Uterus (tissue), 4 donors: ENCODE data around the gene XPA. TPM values are rescaled to one million over a fixed set of nuclear protein-coding genes. Genes with fewer than 3 reads are reported as not detected.

Experiments
- DNase-seq, 2 donors: peaks; one replicate each; pipeline ENCODE4 v3.0.0-alpha.2; 2019 to 2020
- H3K27ac ChIP-seq, 2 donors: fragments of 200-600 bp; sonication (generic); 1 replicate in 1 of 2; 2 replicates in 1 of 2; pipeline ENCODE4 v1.5.1; 2016 to 2018
- H3K27me3 ChIP-seq, 2 donors: fragments of 200-600 bp; sonication (generic); one replicate each; pipeline ENCODE4 v1.5.1; 2018 to 2019; ENCODE audit warnings: control low read depth in 1 of 2
- H3K36me3 ChIP-seq, 2 donors: fragments of 200-600 bp; sonication (generic); one replicate each; pipeline ENCODE4 v1.5.1; 2019; ENCODE audit warnings: control low read depth in 1 of 2
- H3K4me1 ChIP-seq, 2 donors: fragments of 200-600 bp; sonication (generic); one replicate each; pipeline ENCODE4 v1.5.1; 2018 to 2019; ENCODE audit warnings: control low read depth in 1 of 2
- H3K4me3 ChIP-seq, 2 donors: fragments of 200-600 bp; sonication (generic); 1 replicate in 1 of 2; 2 replicates in 1 of 2; pipeline ENCODE4 v1.5.1; 2018 to 2019; ENCODE audit warnings: mild to moderate bottlenecking in 1 of 2
- H3K9me3 ChIP-seq, 2 donors: fragments of 200-600 bp; sonication (generic); one replicate each; pipeline ENCODE4 v1.5.1; 2019; ENCODE audit warnings: control low read depth in 1 of 2
- CTCF ChIP-seq, 4 experiments: fragments of 200-600 bp in 2 of 4; fragments of 450-650 bp in 2 of 4; sonication (generic) in 2 of 4; IDR thresholded peaks; one replicate each; pipeline ENCODE4 v1.5.1; 2016 to 2019; ENCODE audit warnings: antibody characterized with exemption in 4 of 4, mild to moderate bottlenecking in 2 of 4, moderate library complexity in 1 of 4
- POLR2A ChIP-seq, 2 donors: fragments of 450-650 bp; IDR thresholded peaks; one replicate each; pipeline ENCODE4 v1.6.1; 2016; ENCODE audit warnings: antibody characterized with exemption in 2 of 2, mild to moderate bottlenecking in 1 of 2, moderate library complexity in 1 of 2
- intact Hi-C: fragments of 100-400 bp; cut with DNase I; formaldehyde crosslinking; loops from one replicate; pipeline ENCODE4 v1.15.1; 2023; ENCODE audit warnings: low total_unique reads
- total RNA-seq, 4 donors: library from RNA; depleted of rRNA in 3 of 4; stranded (reverse); fragments of >200 nt in 3 of 4; gene quantifications; one replicate each; pipeline versions ENCODE4 v1.1.0 to v1.2.4, GENCODE V29; 2014 to 2023
- donor health status: DM: yes; HTN: yes; CAD: no.

XPA gene
- total RNA-seq, 4 donors from 2014 or later, result 10.0 to 31.6 (median 23.7) TPM

- H3K4me3 ChIP-seq, result no peak overlapping the region
- H3K36me3 ChIP-seq, result no peaks in the 10 kb centered on the region
- no peak for DNase-seq
- no peaks in the 10 kb centered on the region for H3K9me3 ChIP-seq
- H3K4me1 ChIP-seq, result no peaks in the 10 kb centered on the region
- no peaks in the 10 kb centered on the region for H3K27me3 ChIP-seq
- no peak overlapping the region for H3K27ac ChIP-seq
- TF ChIP-seq CTCF (IDR thresholded peaks at IDR 0.05), result no peak
- no peak for TF ChIP-seq POLR2A (IDR thresholded peaks at IDR 0.05)
- intact Hi-C loops, result no loop called here
Observed at GRCh38 chr9:97640325-97640724, 56.8 kb downstream of the XPA start.

- TF ChIP-seq CTCF (IDR thresholded peaks at IDR 0.05) (no peak), POLR2A (IDR thresholded peaks at IDR 0.05) (no peak)
- Histone ChIP-seq H3K27me3 (no peaks in the 10 kb centered on the region), H3K4me3 (no peak overlapping the region), H3K27ac (no peak overlapping the region), H3K9me3 (no peaks in the 10 kb centered on the region), H3K36me3 (no peaks in the 10 kb centered on the region), H3K4me1 (no peaks in the 10 kb centered on the region)
- DNase-seq, result no peak
- intact Hi-C loops, result no loop called here
Observed at GRCh38 chr9:97638666-97639065, 58.5 kb downstream of the XPA start.

- intact Hi-C loops, result no loop called here
- H3K4me1 ChIP-seq, result peaks cover 1 to 2% of the 10 kb centered on the region in 2 donors
- no peak for TF ChIP-seq POLR2A (IDR thresholded peaks at IDR 0.05)
- TF ChIP-seq CTCF (IDR thresholded peaks at IDR 0.05), result no peak
Observed at GRCh38 chr9:97636903-97637302, 60.2 kb downstream of the XPA start.

GRCh38 chr9:97635026-97635425, 62.1 kb downstream of the XPA start:
- peaks cover 7% of the 10 kb centered on the region in 2 donors for H3K4me1 ChIP-seq
- no peak overlapping the region for H3K27ac ChIP-seq
- no peaks in the 10 kb centered on the region for H3K27me3 ChIP-seq
- H3K36me3 ChIP-seq, result no peaks in the 10 kb centered on the region
- TF ChIP-seq CTCF (IDR thresholded peaks at IDR 0.05) (no peak), POLR2A (IDR thresholded peaks at IDR 0.05) (no peak)
- intact Hi-C loops, result no loop called here
- DNase-seq, result no peak
- peak overlapping the region in 1 of 2 donors; percentile 99 for H3K4me3 ChIP-seq
- H3K9me3 ChIP-seq, result no peaks in the 10 kb centered on the region

More at GRCh38 chr9:97636903-97637302, 60.2 kb downstream of the XPA start:
- Histone ChIP-seq H3K27ac (no peak overlapping the region), H3K9me3 (no peaks in the 10 kb centered on the region), H3K36me3 (no peaks in the 10 kb centered on the region), H3K4me3 (no peak overlapping the region), H3K27me3 (no peaks in the 10 kb centered on the region)
- no peak for DNase-seq

- no peaks in the 10 kb centered on the region for H3K9me3 ChIP-seq
- peak overlapping the region; percentile 96 to 99 for H3K27ac ChIP-seq
- TF ChIP-seq POLR2A (IDR thresholded peaks at IDR 0.05), result no peak
- TF ChIP-seq CTCF (IDR thresholded peaks at IDR 0.05), result no peak
- H3K4me3 ChIP-seq, result peak overlapping the region; percentile 87 to 99
- no peaks in the 10 kb centered on the region for H3K36me3 ChIP-seq
- intact Hi-C loops, result no loop called here
- no peaks in the 10 kb centered on the region for H3K27me3 ChIP-seq
- no peak for DNase-seq
- H3K4me1 ChIP-seq, result peaks cover 7% of the 10 kb centered on the region in 2 donors
Observed at GRCh38 chr9:97633859-97634490, 63.2 kb downstream of the XPA start.
